Adrenal gland (tissue), 12 donors: ENCODE measurements around the gene BCL11A. TPM values are rescaled to one million over a fixed set of nuclear protein-coding genes. Genes with fewer than 3 reads are reported as not detected.

Experiments used
- DNase-seq, 7 donors: peaks; one replicate each; pipeline ENCODE4 v3.0.0-alpha.2; 2019 to 2020
- H3K27ac ChIP-seq, 5 donors: fragments of 200-600 bp; sonication (generic) in 4 of 5; 1 replicate in 3 of 5; 2 replicates in 2 of 5; pipeline versions ENCODE4 v1.5.1 to v1.8.0; 2016 to 2020; ENCODE audit warnings: mild to moderate bottlenecking in 1 of 5
- H3K27me3 ChIP-seq: fragments of 200-600 bp; 2 replicates; pipeline ENCODE4 v1.8.0; 2021
- H3K36me3 ChIP-seq, 2 donors: fragments of 200-600 bp; replicated peaks in 1 of 2; 1 replicate in 1 of 2; 2 replicates in 1 of 2; pipeline versions ENCODE4 v1.5.1 to v1.8.0; 2018 to 2022
- H3K4me1 ChIP-seq, 2 donors: fragments of 200-600 bp; replicated peaks in 1 of 2; 1 replicate in 1 of 2; 2 replicates in 1 of 2; pipeline versions ENCODE4 v1.5.1 to v1.8.0; 2018 to 2021
- H3K4me3 ChIP-seq, 4 donors: fragments of 200-600 bp; sonication (generic) in 3 of 4; one replicate each; pipeline ENCODE4 v1.5.1; 2016 to 2018
- H3K9me3 ChIP-seq, 3 donors: fragments of 200-600 bp; sonication (generic) in 1 of 3; replicated peaks in 1 of 3; 1 replicate in 2 of 3; 2 replicates in 1 of 3; pipeline versions ENCODE4 v1.5.1 to v1.8.0; 2016 to 2021
- CTCF ChIP-seq, 6 experiments: fragments of 450-650 bp in 4 of 6; fragments of 200-600 bp in 2 of 6; sonication (generic) in 1 of 6; IDR thresholded peaks; 1 replicate in 5 of 6; 2 replicates in 1 of 6; pipeline versions ENCODE4 v1.5.1 to v1.8.0; 2016 to 2021; ENCODE audit warnings: antibody characterized with exemption in 6 of 6, mild to moderate bottlenecking in 2 of 6, moderate library complexity in 1 of 6
- POLR2A ChIP-seq, 2 donors: fragments of 450-650 bp; IDR thresholded peaks; one replicate each; pipeline ENCODE4 v1.6.1; 2017; ENCODE audit warnings: antibody characterized with exemption in 2 of 2, mild to moderate bottlenecking in 2 of 2, moderate library complexity in 1 of 2
- WGBS, 4 donors: extraction: QIAGEN DNeasy Blood & Tissue Kit in 2 of 4; methylation state at CpG; one replicate each; pipeline versions ENCODE4 v1.1.5 to v1.1.7; 2013 to 2017; 5-methylcytosine and 5-hydroxymethylcytosine counted together
- intact Hi-C, 2 donors: fragments of 100-400 bp; cut with DNase I; formaldehyde crosslinking; loops; one replicate each; pipeline versions ENCODE4 v1.14.1 to v1.15.0; 2022 to 2023
- polyA plus RNA-seq, 3 donors: library from polyadenylated mRNA; stranded (reverse); fragments of 200-250 nt in 2 of 3; fragments of 350-450 nt in 1 of 3; fragmentation: Illumina TruSeq in 1 of 3; extraction: RNeasy Lipid Tissue Mini Kit (QIAGEN cat#74804) in 1 of 3; gene quantifications; one replicate each; pipeline ENCODE4 v1.2.3, GENCODE V29; 2013 to 2014
- total RNA-seq, 9 donors: library from RNA; depleted of rRNA in 4 of 9; stranded (reverse); fragments of >200 nt in 4 of 9; fragments of 120-200 nt in 1 of 9; fragmentation: NEBNext Ultra II Directional in 1 of 9; extraction: Animal tissue kit (Norgen Biotek cat#: 25700) in 1 of 9; gene quantifications; one replicate each; pipeline versions ENCODE4 v1.1.0 to v1.2.4, GENCODE V29; 2013 to 2023
- donor health status: healthy with polysubstance abuse.
- donor health status: Bipolar disorder and iron deficiency.
- donor health status: DM: yes; HTN: yes; CAD: no.
- donor health status: DM: no; HTN: no; CAD: no.
- donor health status: DM: no; HTN: no; CAD: no.
- donor health status: DM: yes; HTN: yes; CAD: no.

BCL11A gene
- total and polyA plus RNA-seq, 12 donors, result 2.9 to 16.7 (median 5.3) TPM

- H3K9me3 ChIP-seq, result no peaks in the 10 kb centered on the region
- WGBS, 4 donors, result 81 to 96% (median 92%) methylated on average over 5 to 8 of the region's 8 CpGs
- no peak overlapping the region for H3K4me3 ChIP-seq
- no peak overlapping the region for H3K27ac ChIP-seq
- no peaks in the 10 kb centered on the region for H3K27me3 ChIP-seq
- no peak for DNase-seq
- intact Hi-C loops, result no loop called here
- H3K4me1 ChIP-seq, result no peaks in the 10 kb centered on the region
- H3K36me3 ChIP-seq, result no peaks in the 10 kb centered on the region
- TF ChIP-seq CTCF (IDR thresholded peaks at IDR 0.05), result no peak
- no peak for TF ChIP-seq POLR2A (IDR thresholded peaks at IDR 0.05)
Measured at GRCh38 chr2:60498127-60498815, 55.2 kb downstream of the BCL11A start.

GRCh38 chr2:60497500-60497899 is 56.0 kb downstream of the BCL11A start:
- H3K4me3 ChIP-seq, result no peak overlapping the region
- no peak for DNase-seq
- intact Hi-C loops, result no loop called here
- H3K27me3 ChIP-seq, result no peaks in the 10 kb centered on the region
- no peaks in the 10 kb centered on the region for H3K36me3 ChIP-seq
- H3K9me3 ChIP-seq, result no peaks in the 10 kb centered on the region
- WGBS, 4 donors, result 49 to 86% (median 77%) methylated on average over 2 of the region's 2 CpGs
- H3K4me1 ChIP-seq, result no peaks in the 10 kb centered on the region
- TF ChIP-seq POLR2A (IDR thresholded peaks at IDR 0.05) (no peak), CTCF (IDR thresholded peaks at IDR 0.05) (no peak)
- no peak overlapping the region for H3K27ac ChIP-seq

- Histone ChIP-seq H3K27me3 (no peaks in the 10 kb centered on the region), H3K36me3 (no peaks in the 10 kb centered on the region), H3K4me1 (no peaks in the 10 kb centered on the region), H3K9me3 (no peaks in the 10 kb centered on the region), H3K4me3 (no peak overlapping the region), H3K27ac (no peak overlapping the region)
- WGBS, 4 donors, result 92 to 96% (median 95%) methylated on average over 5 of the region's 5 CpGs
- TF ChIP-seq POLR2A (IDR thresholded peaks at IDR 0.05) (no peak), CTCF (IDR thresholded peaks at IDR 0.05) (no peak)
- no peak for DNase-seq
- intact Hi-C loops, result no loop called here
Measured at GRCh38 chr2:60496956-60497355, 56.5 kb downstream of the BCL11A start.

- no peaks in the 10 kb centered on the region for H3K9me3 ChIP-seq
- DNase-seq, result no peak
- no peaks in the 10 kb centered on the region for H3K36me3 ChIP-seq
- intact Hi-C loops, result no loop called here
- no peak overlapping the region for H3K4me3 ChIP-seq
- WGBS, 4 donors, result 67 to 95% (median 79%) methylated on average over 1 of the region's 1 CpG
- H3K27me3 ChIP-seq, result no peaks in the 10 kb centered on the region
- no peaks in the 10 kb centered on the region for H3K4me1 ChIP-seq
- H3K27ac ChIP-seq, result no peak overlapping the region
- TF ChIP-seq POLR2A (IDR thresholded peaks at IDR 0.05) (no peak), CTCF (IDR thresholded peaks at IDR 0.05) (no peak)
Measured at GRCh38 chr2:60496475-60496874, 57.0 kb downstream of the BCL11A start.
